Measurements from ENCODE around the gene LEFTY1. TPM values are rescaled to one million over a fixed set of nuclear protein-coding genes. Genes with fewer than 3 reads are reported as not detected.

The LEFTY1 gene
- total RNA-seq, 1 donor from 2014 or later = not detected

DNA sequence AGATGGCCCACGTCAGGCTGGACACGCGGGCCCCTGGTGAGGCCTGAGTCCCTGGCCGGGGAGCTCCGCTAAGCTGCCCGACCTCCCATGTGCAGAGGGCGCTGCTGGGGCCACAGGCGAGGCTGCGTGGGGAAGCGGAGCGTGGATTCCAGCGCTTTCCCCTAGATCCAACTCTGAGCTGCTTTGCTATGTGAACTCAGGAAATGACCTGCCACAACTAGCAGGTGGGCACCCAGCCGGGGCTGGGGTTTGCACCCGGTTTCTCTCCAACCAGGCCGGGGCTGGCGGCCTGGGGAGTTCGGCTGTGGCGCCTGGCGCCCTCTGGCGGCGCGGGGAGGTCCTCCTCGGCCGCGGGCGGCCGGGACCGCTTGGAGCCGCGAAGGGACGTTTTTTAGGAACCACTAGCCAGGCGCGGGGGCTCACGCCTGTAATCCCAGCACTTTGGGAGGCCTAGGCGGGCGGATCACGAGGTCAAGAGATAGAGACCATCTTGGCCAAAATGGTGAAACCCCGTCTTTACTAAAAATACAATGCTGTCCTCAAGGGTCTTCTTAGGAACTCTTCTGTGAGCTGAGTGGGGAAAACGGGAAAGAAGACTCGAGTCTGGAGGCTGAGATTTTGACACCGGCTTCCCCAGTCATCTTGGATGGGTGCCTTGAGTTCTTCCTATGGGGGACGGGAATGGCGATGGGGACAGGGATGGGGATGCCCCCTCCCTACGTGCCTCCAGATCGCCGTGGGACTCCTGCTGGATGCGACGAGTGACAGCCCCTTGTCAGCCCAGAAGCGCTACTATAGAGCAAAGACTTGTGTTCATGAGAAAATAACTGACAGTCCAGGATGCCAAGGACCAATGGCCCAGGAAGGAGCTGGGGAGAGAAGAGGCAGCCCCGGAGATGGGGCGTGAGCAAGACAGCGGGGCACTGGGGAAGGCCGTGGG is 22.5 kb upstream of the LEFTY1 start:
- Histone ChIP-seq H3K27me3 (ENCODE audit: low read depth) (no peaks in the 10 kb centered on the region), H3K9me3 (no peaks in the 10 kb centered on the region), H3K4me3 (no peak overlapping the region), H3K4me1 (peaks cover 4% of the 10 kb centered on the region), H3K27ac (no peak overlapping the region), H3K36me3 (peaks cover 15% of the 10 kb centered on the region)
- TF ChIP-seq, protein P1, sequence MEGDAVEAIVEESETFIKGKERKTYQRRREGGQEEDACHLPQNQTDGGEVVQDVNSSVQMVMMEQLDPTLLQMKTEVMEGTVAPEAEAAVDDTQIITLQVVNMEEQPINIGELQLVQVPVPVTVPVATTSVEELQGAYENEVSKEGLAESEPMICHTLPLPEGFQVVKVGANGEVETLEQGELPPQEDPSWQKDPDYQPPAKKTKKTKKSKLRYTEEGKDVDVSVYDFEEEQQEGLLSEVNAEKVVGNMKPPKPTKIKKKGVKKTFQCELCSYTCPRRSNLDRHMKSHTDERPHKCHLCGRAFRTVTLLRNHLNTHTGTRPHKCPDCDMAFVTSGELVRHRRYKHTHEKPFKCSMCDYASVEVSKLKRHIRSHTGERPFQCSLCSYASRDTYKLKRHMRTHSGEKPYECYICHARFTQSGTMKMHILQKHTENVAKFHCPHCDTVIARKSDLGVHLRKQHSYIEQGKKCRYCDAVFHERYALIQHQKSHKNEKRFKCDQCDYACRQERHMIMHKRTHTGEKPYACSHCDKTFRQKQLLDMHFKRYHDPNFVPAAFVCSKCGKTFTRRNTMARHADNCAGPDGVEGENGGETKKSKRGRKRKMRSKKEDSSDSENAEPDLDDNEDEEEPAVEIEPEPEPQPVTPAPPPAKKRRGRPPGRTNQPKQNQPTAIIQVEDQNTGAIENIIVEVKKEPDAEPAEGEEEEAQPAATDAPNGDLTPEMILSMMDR (IDR thresholded peaks at IDR 0.05) = peak; percentile 97
- DNase-seq (peak; percentile 77), ATAC-seq (peak; percentile 89 to 92)
- intact Hi-C loops (cut with DNase I) = no loop called here

- Histone ChIP-seq H3K27me3 (ENCODE audit: low read depth) (no peaks in the 10 kb centered on the region), H3K9me3 (no peaks in the 10 kb centered on the region), H3K27ac (no peak overlapping the region), H3K4me1 (peaks cover 4% of the 10 kb centered on the region), H3K4me3 (no peak overlapping the region), H3K36me3 (no peaks in the 10 kb centered on the region)
- TF ChIP-seq, protein P1 (IDR thresholded peaks at IDR 0.05) = no peak
- DNase-seq = no peak
- no peak for ATAC-seq
- intact Hi-C loops (cut with DNase I) = no loop called here
Observed at GRCh38 chr1:225909477-225909876, 20.5 kb upstream of the LEFTY1 start.

DNA sequence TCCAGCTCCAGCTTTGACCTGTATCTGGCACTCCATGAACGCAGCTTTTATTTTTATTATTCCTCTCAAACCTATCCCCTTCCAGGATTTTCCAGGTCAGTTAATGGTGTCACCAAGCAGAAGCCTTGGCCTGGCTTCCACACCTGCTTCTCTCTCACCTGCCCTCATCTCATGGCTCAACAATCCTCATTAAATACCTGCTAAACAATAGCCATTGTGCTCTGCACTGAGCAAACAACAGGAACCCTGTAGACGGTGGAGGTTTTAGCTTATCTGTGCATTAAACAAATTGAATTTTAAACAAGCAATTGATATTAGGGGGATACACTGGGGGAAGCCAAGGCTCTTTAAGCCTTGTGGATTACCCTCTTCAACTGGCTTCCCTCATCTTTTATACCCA is 19.8 kb upstream of the LEFTY1 start:
- H3K4me3 ChIP-seq = no peak overlapping the region
- TF ChIP-seq, protein P1 (IDR thresholded peaks at IDR 0.05) = no peak
- ATAC-seq = no peak
- DNase-seq = no peak
- H3K4me1 ChIP-seq = peaks cover 4% of the 10 kb centered on the region
- intact Hi-C loops (cut with DNase I) = no loop called here
- no peaks in the 10 kb centered on the region for H3K9me3 ChIP-seq
- no peaks in the 10 kb centered on the region for H3K27me3 ChIP-seq (ENCODE audit: low read depth)
- H3K36me3 ChIP-seq = no peaks in the 10 kb centered on the region
- no peak overlapping the region for H3K27ac ChIP-seq

GRCh38 chr1:225908013-225908640 is 19.2 kb upstream of the LEFTY1 start:
- intact Hi-C loops (cut with DNase I) = no loop called here
- peaks cover 4% of the 10 kb centered on the region for H3K4me1 ChIP-seq
- no peaks in the 10 kb centered on the region for H3K9me3 ChIP-seq
- H3K4me3 ChIP-seq = no peak overlapping the region
- H3K27me3 ChIP-seq (ENCODE audit: low read depth) = no peaks in the 10 kb centered on the region
- ATAC-seq = no peak
- H3K27ac ChIP-seq = no peak overlapping the region
- no peaks in the 10 kb centered on the region for H3K36me3 ChIP-seq
- TF ChIP-seq, protein P1 (IDR thresholded peaks at IDR 0.05) = no peak
- DNase-seq = no peak

- no peak for ATAC-seq
- H3K4me3 ChIP-seq = no peak overlapping the region
- H3K4me1 ChIP-seq = peaks cover 4% of the 10 kb centered on the region
- DNase-seq = no peak
- no peaks in the 10 kb centered on the region for H3K36me3 ChIP-seq
- H3K27me3 ChIP-seq (ENCODE audit: low read depth) = no peaks in the 10 kb centered on the region
- intact Hi-C loops (cut with DNase I) = no loop called here
- TF ChIP-seq, protein P1 (IDR thresholded peaks at IDR 0.05) = no peak
- no peaks in the 10 kb centered on the region for H3K9me3 ChIP-seq
- H3K27ac ChIP-seq = no peak overlapping the region
Observed at GRCh38 chr1:225907341-225907740, 18.4 kb upstream of the LEFTY1 start.

Data from lower lobe of right lung (tissue), 2 donors.